Measurements from ENCODE around the gene INPP4A.

Gene INPP4A

GRCh38 chr2:98543214-98543613 lies 98.6 kb downstream of the INPP4A start:
- no peak for ATAC-seq

- ATAC-seq: no peak
Measured at GRCh38 chr2:98543842-98544241, 99.2 kb downstream of the INPP4A start.

DNA sequence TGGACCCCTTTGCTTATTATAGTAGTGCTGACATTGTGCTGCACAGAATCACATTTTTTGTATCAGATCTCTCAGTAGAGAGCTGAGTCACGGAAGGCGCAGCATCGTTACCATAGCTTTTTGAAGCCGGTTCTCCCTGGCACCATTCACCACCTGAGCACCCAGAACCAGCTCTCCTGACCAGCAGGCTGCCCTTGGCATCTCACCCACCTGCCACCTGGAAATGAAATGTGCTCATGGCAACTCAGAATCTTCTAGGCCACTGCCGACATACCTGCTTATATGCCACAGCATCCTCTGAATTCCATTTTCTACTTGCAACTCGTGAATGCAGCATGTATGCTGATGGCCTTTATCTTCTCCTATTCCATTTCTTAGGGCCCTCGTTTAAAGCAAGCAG lies 100.9 kb downstream of the INPP4A start:
- ATAC-seq: no peak

DNA sequence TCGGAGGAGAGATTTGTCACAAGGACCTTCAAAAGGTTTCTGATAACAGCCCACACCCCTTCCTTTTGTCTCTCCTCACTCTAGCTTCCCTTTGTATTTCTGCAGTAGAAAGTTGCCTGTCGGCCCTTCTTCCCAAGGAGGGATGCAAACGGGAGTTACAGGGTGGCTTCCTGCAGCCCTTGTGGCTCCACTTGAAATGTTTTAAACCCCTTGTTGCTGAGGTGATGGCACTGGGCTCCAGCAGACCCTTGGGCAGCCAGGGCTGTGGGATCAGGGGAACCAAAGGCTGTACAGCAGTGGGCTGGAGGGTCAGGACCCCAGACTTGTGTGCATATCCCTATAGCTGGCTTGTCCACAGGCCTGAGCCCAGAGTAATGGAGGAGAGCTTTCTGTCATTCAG lies 101.5 kb downstream of the INPP4A start:
- ATAC-seq: no peak

GRCh38 chr2:98547092-98547790 lies 102.6 kb downstream of the INPP4A start:
- no peak for ATAC-seq

GRCh38 chr2:98548920-98549818 lies 104.5 kb downstream of the INPP4A start:
- ATAC-seq: no peak

DNA sequence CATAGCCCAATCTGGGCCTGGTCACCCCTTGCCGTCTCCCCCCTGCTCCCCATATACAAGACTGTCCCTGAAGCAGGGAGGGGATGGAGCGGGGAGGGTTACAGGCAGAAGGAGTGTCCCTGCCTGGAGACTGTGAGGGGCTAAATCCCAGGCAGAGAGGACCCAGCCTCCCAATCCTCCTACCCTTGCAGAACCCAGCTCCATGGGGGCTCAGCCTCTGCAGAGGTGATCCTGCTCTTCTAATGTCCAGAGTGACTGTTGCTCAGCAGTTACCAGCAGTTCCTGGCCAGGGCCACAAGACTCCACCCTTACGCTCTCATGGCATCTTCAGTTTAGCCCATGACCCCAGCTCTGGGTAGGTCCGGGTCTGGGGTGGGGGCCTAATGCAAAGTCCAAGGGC lies 105.5 kb downstream of the INPP4A start:
- ATAC-seq: no peak

GRCh38 chr2:98551316-98551715 lies 106.7 kb downstream of the INPP4A start:
- no peak for ATAC-seq

- ATAC-seq: no peak
Measured at GRCh38 chr2:98552499-98553179, 108.0 kb downstream of the INPP4A start.

- no peak for ATAC-seq
Measured at GRCh38 chr2:98554116-98554861, 109.6 kb downstream of the INPP4A start.

- ATAC-seq: no peak
Measured at GRCh38 chr2:98555696-98556095, 111.0 kb downstream of the INPP4A start.

DNA sequence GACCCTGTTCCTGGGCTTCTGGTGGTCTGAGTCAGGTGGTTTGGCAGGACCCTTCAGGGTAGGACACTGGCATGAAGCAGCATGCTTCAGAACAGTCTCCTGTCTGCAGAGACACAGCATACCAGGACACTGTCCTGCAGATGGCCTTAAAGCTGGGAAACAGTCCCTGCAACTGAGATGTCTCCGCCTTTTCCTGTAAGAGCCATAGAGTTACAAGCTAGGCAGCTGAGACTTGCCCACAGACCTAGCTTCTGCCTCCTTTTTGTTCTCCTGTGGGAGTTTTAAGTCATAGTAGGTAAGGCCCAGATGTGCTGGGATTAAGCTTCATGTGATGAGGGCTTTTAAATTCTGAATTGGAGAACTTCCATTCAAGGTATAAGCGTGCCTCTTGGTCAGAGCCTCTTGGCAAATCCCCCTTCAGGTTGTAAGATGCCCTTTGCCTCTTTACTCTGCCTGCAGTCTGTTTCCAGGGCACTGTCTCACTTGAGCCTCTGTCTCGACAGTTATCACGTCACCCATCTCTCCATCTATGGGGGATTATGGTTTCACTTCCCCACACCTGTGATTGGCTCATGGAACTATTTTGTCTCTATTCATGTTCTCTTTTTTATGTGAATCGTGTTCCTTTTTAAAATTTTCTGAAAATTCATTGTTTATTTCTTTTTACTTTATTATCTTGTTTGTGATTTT lies 111.8 kb downstream of the INPP4A start:
- ATAC-seq: peak in 1 of 2 donors; percentile 38

GRCh38 chr2:98558852-98559530 lies 114.3 kb downstream of the INPP4A start:
- ATAC-seq: no peak

GRCh38 chr2:98559581-98559980 lies 114.9 kb downstream of the INPP4A start:
- ATAC-seq: no peak

- no peak for ATAC-seq
Measured at GRCh38 chr2:98560256-98560771, 115.7 kb downstream of the INPP4A start.

GRCh38 chr2:98561018-98561417 lies 116.4 kb downstream of the INPP4A start:
- no peak for ATAC-seq

GRCh38 chr2:98561902-98562695 lies 117.4 kb downstream of the INPP4A start:
- no peak for ATAC-seq

DNA sequence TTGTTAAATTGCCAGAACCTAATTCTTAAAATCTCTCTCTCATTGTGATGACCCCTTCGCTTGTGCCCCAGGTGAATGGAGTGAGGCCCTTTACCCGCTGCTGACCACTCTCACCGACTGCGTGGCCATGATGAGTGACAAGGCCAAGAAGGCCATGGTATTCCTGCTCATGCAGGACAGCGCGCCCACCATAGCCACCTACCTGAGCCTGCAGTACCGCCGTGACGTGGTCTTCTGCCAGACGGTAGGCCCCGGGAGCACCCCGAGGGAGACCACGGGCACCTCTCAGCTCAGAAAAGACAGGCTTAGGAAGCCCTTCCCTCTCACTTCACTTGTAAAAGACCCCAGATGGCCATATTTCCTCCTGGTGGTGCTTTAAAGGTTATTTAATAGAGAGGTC lies 118.7 kb downstream of the INPP4A start:
- ATAC-seq: no peak

GRCh38 chr2:98564541-98565132 lies 120.0 kb downstream of the INPP4A start:
- ATAC-seq: no peak

GRCh38 chr2:98565286-98565860 lies 120.7 kb downstream of the INPP4A start:
- no peak for ATAC-seq

All from activated CD4-positive, CD25-positive, alpha-beta regulatory T cell treated with anti-CD3 and anti-CD28 coated beads, Interleukin-2, amount 50 U/mL, for 24 hours (primary cell).